ENCODE results near the gene KCNH1.

The KCNH1 gene

GRCh38 chr1:210815641-210816550 lies 318.1 kb downstream of the KCNH1 start:
- in situ Hi-C loops (cut with MboI; ENCODE audit: low sequenced_read_pairs): no loop called here

- in situ Hi-C loops (cut with MboI; ENCODE audit: low sequenced_read_pairs): no loop called here
Observed at GRCh38 chr1:210814382-210815123, 319.4 kb downstream of the KCNH1 start.

- in situ Hi-C loops (cut with MboI; ENCODE audit: low sequenced_read_pairs): no loop called here
Observed at GRCh38 chr1:210801501-210801900, 332.4 kb downstream of the KCNH1 start.

GRCh38 chr1:210800756-210801155 lies 333.2 kb downstream of the KCNH1 start:
- in situ Hi-C loops (cut with MboI; ENCODE audit: low sequenced_read_pairs): no loop called here

- in situ Hi-C loops (cut with MboI; ENCODE audit: low sequenced_read_pairs): no loop called here
Observed at GRCh38 chr1:210800301-210800700, 333.6 kb downstream of the KCNH1 start.

GRCh38 chr1:210797422-210797821 lies 336.5 kb downstream of the KCNH1 start:
- in situ Hi-C loops (cut with MboI; ENCODE audit: low sequenced_read_pairs): no loop called here

- in situ Hi-C loops (cut with MboI; ENCODE audit: low sequenced_read_pairs): no loop called here
Observed at GRCh38 chr1:210796421-210796820, 337.5 kb downstream of the KCNH1 start.

- in situ Hi-C loops (cut with MboI; ENCODE audit: low sequenced_read_pairs): no loop called here
Observed at GRCh38 chr1:210794445-210794844, 339.5 kb downstream of the KCNH1 start.

GRCh38 chr1:210792250-210793102 lies 341.5 kb downstream of the KCNH1 start:
- in situ Hi-C loops (cut with MboI; ENCODE audit: low sequenced_read_pairs): no loop called here

GRCh38 chr1:210790196-210790595 lies 343.8 kb downstream of the KCNH1 start:
- in situ Hi-C loops (cut with MboI; ENCODE audit: low sequenced_read_pairs): no loop called here

- in situ Hi-C loops (cut with MboI; ENCODE audit: low sequenced_read_pairs): no loop called here
Observed at GRCh38 chr1:210787800-210788199, 346.1 kb downstream of the KCNH1 start.

GRCh38 chr1:210786546-210786945 lies 347.4 kb downstream of the KCNH1 start:
- in situ Hi-C loops (cut with MboI; ENCODE audit: low sequenced_read_pairs): no loop called here

- in situ Hi-C loops (cut with MboI; ENCODE audit: low sequenced_read_pairs): no loop called here
Observed at GRCh38 chr1:210783925-210784324, 350.0 kb downstream of the KCNH1 start.

GRCh38 chr1:210781652-210782051 lies 352.3 kb downstream of the KCNH1 start:
- in situ Hi-C loops (cut with MboI; ENCODE audit: low sequenced_read_pairs): no loop called here

- in situ Hi-C loops (cut with MboI; ENCODE audit: low sequenced_read_pairs): no loop called here
Observed at GRCh38 chr1:210779269-210779668, 354.7 kb downstream of the KCNH1 start.

- in situ Hi-C loops (cut with MboI; ENCODE audit: low sequenced_read_pairs): no loop called here
Observed at GRCh38 chr1:210777914-210778313, 356.0 kb downstream of the KCNH1 start.

- in situ Hi-C loops (cut with MboI; ENCODE audit: low sequenced_read_pairs): no loop called here
Observed at GRCh38 chr1:210776712-210777111, 357.2 kb downstream of the KCNH1 start.

- in situ Hi-C loops (cut with MboI; ENCODE audit: low sequenced_read_pairs): no loop called here
Observed at GRCh38 chr1:210775289-210775688, 358.7 kb downstream of the KCNH1 start.

GRCh38 chr1:210773450-210773849 lies 360.5 kb downstream of the KCNH1 start:
- in situ Hi-C loops (cut with MboI; ENCODE audit: low sequenced_read_pairs): loop anchor here (5.0 kb wide), 1 partner anchor 406 kb away; no protein-coding TSS in a partner anchor

- in situ Hi-C loops (cut with MboI; ENCODE audit: low sequenced_read_pairs): loop anchor here (5.0 kb wide), 1 partner anchor 404 kb away; no protein-coding TSS in a partner anchor
Observed at GRCh38 chr1:210771131-210771530, 362.8 kb downstream of the KCNH1 start.

Measured in HL-60/S4 (cell line).